PFSK-1 (cell line): ENCODE measurements around the gene CCNA2.

Experiments
- FOXP2 ChIP-seq: optimal IDR thresholded peaks from 2 replicates; pipeline ENCODE3; 2011; ENCODE audit warnings: borderline replicate concordance, control low read depth, inconsistent platforms; ENCODE audit not compliant: insufficient read depth; ENCODE audit errors: extremely low read length, extremely low read depth
- POLR2AphosphoS5 ChIP-seq: IDR thresholded peaks from 2 replicates; pipeline ENCODE4 v1.6.1; 2012; ENCODE audit warnings: low read depth, mild to moderate bottlenecking, control low read depth, low read length, moderate library complexity
- REST ChIP-seq, 2 experiments: IDR thresholded peaks; 2 replicates each; pipeline versions ENCODE4 v1.6.1 to v1.8.0; 2011 to 2012; ENCODE audit warnings: low read depth in 2 of 2, low read length in 2 of 2, control low read depth in 1 of 2, inconsistent platforms in 1 of 2, mild to moderate bottlenecking in 1 of 2, moderate library complexity in 1 of 2; ENCODE audit not compliant: insufficient read depth in 1 of 2
- SIN3A ChIP-seq: IDR thresholded peaks from 2 replicates; pipeline ENCODE4 v1.6.1; 2012; ENCODE audit warnings: mild to moderate bottlenecking, low read length, moderate library complexity, borderline replicate concordance; ENCODE audit not compliant: insufficient read depth
- TAF1 ChIP-seq: IDR thresholded peaks from 2 replicates; pipeline ENCODE4 v1.6.1; 2012; ENCODE audit warnings: low read length, control low read depth, borderline replicate concordance; ENCODE audit not compliant: insufficient read depth

- TF ChIP-seq TAF1: peak; percentile 78; the same call in 1 of the 2 replicates
- no peak for TF ChIP-seq REST (IDR thresholded peaks at IDR 0.05; ENCODE audit: insufficient read depth in 1 of 2, low read depth in 2 of 2, low read length in 2 of 2)
- peak; percentile 91 for TF ChIP-seq POLR2AphosphoS5
- peak; percentile 98 for TF ChIP-seq SIN3A
- peak; percentile 32 for TF ChIP-seq FOXP2
These were observed at the start of gene CCNA2 for GRCh38 chr4:121823505-121824170.
